Heart right ventricle (tissue), 16 donors: ENCODE measurements around the gene CASK. TPM values are rescaled to one million over a fixed set of nuclear protein-coding genes. Genes with fewer than 3 reads are reported as not detected.

Experiments
- ATAC-seq, 8 donors: fragments of 200-7000 bp; cut with Tn5 transposase; one replicate each; pipeline ENCODE4 v1.9.1; 2020; ENCODE audit warnings: mild to moderate bottlenecking in 8 of 8, moderate library complexity in 8 of 8, moderate number of reproducible peaks in 1 of 8
- DNase-seq, 2 donors: peaks; one replicate each; pipeline ENCODE4 v3.0.0-alpha.2; 2020
- H3K27ac ChIP-seq, 10 donors: fragments of 200-600 bp; sonication (generic) in 2 of 10; one replicate each; pipeline versions ENCODE4 v1.5.0 to v1.8.0; 2020 to 2022; ENCODE audit warnings: mild to moderate bottlenecking in 3 of 10
- H3K27me3 ChIP-seq, 7 donors: fragments of 200-600 bp; one replicate each; pipeline ENCODE4 v1.8.0; 2021 to 2022; ENCODE audit warnings: mild to moderate bottlenecking in 2 of 7
- H3K36me3 ChIP-seq, 9 donors: fragments of 200-600 bp; sonication (generic) in 1 of 9; one replicate each; pipeline versions ENCODE4 v1.5.0 to v1.8.0; 2020 to 2022; ENCODE audit warnings: mild to moderate bottlenecking in 2 of 9
- H3K4me1 ChIP-seq, 9 donors: fragments of 200-600 bp; sonication (generic) in 1 of 9; one replicate each; pipeline versions ENCODE4 v1.5.0 to v1.8.0; 2020 to 2022; ENCODE audit warnings: mild to moderate bottlenecking in 4 of 9
- H3K4me3 ChIP-seq, 10 donors: fragments of 200-600 bp; sonication (generic) in 2 of 10; one replicate each; pipeline versions ENCODE4 v1.5.0 to v1.8.0; 2020 to 2022; ENCODE audit warnings: mild to moderate bottlenecking in 7 of 10, moderate library complexity in 2 of 10
- H3K9me3 ChIP-seq, 11 donors: fragments of 200-600 bp in 10 of 11; sonication (generic) in 2 of 11; one replicate each; pipeline versions ENCODE4 v1.5.0 to v1.8.0; 2013 to 2022; ENCODE audit warnings: mild to moderate bottlenecking in 2 of 11, control low read depth in 1 of 11, moderate library complexity in 1 of 11
- WGBS, 2 donors: extraction: QIAGEN DNeasy Blood & Tissue Kit; methylation state at CpG; one replicate each; pipeline ENCODE4 v1.1.7; 2013; ENCODE audit warnings: inconsistent platforms in 1 of 2; 5-methylcytosine and 5-hydroxymethylcytosine counted together
- intact Hi-C, 10 donors: fragments of 100-400 bp; cut with DNase I; formaldehyde crosslinking; loops; one replicate each; pipeline versions ENCODE4 v1.11.1 to v1.14.2; 2022
- polyA plus RNA-seq, 2 donors: library from polyadenylated mRNA; stranded (reverse); fragments of 200-250 nt; gene quantifications; one replicate each; pipeline ENCODE4 v1.2.3, GENCODE V29; 2013
- total RNA-seq, 10 donors: library from RNA; stranded (reverse); fragmentation: NEBNext Ultra II Directional in 3 of 10; extraction: Animal tissue kit (Norgen Biotek cat#: 25700) in 3 of 10; gene quantifications; one replicate each; pipeline versions ENCODE4 v1.2.1 to v1.2.4, GENCODE V29; 2021 to 2023
- TF ChIP-seq, protein P1 (sequence below), 9 donors: fragments of 200-600 bp; sonication (generic) in 2 of 9; IDR thresholded peaks; one replicate each; pipeline versions ENCODE4 v1.5.0 to v1.8.0; 2021 to 2022; ENCODE audit warnings: antibody characterized with exemption in 9 of 9, mild to moderate bottlenecking in 5 of 9, moderate library complexity in 1 of 9
- donor health status: Arrhythmogenic right ventricular cardiomyopathy.
- donor health status: ischemic (EF 13 %, LVEDD 7.1; RV severe dilation, severe dysfunction).
- donor health status: healthy with polysubstance abuse.
- donor health status: DM: no; HTN: yes; CAD: no.
- donor health status: DM: no; HTN: no; CAD: no.
- donor health status: ischemic (EF 25% LVEDD 6.9; RV normal size, moderate dysfunction).
- donor health status: ischemic (EF 25% LVEDD 5.7; RV mildly dilated, moderate dysfunction).
- donor health status: healthy.
- donor health status: DM: yes; HTN: yes; CAD: no.
- donor health status: Ischemic cardiomyopathy.
- donor health status: ischemic (EF 35%, LVEDD 5.7; RV mildly dilated, moderate dysfunction).
- donor health status: nonischemic (EF 11% LVEDD 7.7; RV severe dilation, severe dysfunction).
- donor health status: DM: yes; HTN: yes; CAD: no.
- donor health status: PGD.
- donor health status: ischemic (EF 29% LVEDD 5.4; RV normal size, mild dysfunction).
- donor health status: nonischemic (EF 23%, LVEDD 6.1; RV moderate dilation, normal function).

CASK gene
- total and polyA plus RNA-seq, 12 donors, result 2.2 to 20.7 (median 12.7) TPM

DNA sequence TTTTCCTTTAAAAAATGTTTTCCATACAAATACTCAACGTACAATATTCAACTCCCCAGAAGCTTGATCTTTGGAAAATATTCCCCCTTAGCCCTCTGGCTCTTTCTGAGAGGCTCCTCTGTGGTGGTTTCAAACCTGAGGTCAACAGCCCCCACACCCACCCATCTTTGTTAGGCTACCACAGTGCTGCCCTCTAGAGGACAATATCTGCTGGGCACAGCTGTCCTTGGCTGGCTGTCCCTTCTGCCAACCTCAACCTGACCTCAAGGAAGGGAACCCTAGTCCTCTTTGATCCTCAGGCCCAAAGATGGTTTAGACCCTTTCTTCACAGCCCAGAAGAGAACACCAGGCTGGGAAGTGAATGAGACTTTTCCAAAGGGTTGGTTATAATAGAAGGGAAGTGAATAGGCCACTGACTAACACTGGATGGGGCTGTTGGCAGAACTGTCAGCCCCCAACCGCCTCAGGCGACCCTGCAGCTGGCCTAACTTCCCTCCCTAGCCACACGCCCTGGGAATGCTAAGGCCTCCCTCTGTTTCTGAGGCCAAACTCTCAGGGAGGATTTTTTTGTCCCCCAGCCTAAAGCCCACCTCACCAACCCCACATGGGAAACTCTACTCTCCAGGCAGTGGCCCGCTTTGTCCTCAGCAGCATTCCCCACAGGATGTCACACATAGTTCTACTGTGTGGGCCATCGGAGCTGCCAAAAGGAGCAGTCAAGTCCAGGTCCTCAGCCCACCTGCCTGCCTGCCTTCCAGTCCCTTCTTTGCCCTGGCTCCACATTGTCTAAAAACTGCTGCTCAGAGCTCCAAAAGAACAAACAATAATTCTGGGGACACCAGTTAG lies 441.9 kb downstream of the CASK start:
- TF ChIP-seq, protein P1, sequence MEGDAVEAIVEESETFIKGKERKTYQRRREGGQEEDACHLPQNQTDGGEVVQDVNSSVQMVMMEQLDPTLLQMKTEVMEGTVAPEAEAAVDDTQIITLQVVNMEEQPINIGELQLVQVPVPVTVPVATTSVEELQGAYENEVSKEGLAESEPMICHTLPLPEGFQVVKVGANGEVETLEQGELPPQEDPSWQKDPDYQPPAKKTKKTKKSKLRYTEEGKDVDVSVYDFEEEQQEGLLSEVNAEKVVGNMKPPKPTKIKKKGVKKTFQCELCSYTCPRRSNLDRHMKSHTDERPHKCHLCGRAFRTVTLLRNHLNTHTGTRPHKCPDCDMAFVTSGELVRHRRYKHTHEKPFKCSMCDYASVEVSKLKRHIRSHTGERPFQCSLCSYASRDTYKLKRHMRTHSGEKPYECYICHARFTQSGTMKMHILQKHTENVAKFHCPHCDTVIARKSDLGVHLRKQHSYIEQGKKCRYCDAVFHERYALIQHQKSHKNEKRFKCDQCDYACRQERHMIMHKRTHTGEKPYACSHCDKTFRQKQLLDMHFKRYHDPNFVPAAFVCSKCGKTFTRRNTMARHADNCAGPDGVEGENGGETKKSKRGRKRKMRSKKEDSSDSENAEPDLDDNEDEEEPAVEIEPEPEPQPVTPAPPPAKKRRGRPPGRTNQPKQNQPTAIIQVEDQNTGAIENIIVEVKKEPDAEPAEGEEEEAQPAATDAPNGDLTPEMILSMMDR (IDR thresholded peaks at IDR 0.05), result peak in 5 of 9 donors; percentile 14 to 47 (median 23)
- no peaks in the 10 kb centered on the region for H3K4me1 ChIP-seq
- no peak overlapping the region for H3K27ac ChIP-seq
- intact Hi-C loops, result no loop called here
- ATAC-seq, result no peak
- no peak for DNase-seq
- H3K9me3 ChIP-seq, result peaks cover 0 to 5% (median 0%) of the 10 kb centered on the region in 11 donors
- H3K4me3 ChIP-seq, result no peak overlapping the region
- H3K36me3 ChIP-seq, result no peaks in the 10 kb centered on the region
- peaks cover 0 to 22% (median 0%) of the 10 kb centered on the region in 7 donors for H3K27me3 ChIP-seq
- 85 to 86% methylated on average over 5 to 6 of the region's 6 CpGs for WGBS, 2 donors

DNA sequence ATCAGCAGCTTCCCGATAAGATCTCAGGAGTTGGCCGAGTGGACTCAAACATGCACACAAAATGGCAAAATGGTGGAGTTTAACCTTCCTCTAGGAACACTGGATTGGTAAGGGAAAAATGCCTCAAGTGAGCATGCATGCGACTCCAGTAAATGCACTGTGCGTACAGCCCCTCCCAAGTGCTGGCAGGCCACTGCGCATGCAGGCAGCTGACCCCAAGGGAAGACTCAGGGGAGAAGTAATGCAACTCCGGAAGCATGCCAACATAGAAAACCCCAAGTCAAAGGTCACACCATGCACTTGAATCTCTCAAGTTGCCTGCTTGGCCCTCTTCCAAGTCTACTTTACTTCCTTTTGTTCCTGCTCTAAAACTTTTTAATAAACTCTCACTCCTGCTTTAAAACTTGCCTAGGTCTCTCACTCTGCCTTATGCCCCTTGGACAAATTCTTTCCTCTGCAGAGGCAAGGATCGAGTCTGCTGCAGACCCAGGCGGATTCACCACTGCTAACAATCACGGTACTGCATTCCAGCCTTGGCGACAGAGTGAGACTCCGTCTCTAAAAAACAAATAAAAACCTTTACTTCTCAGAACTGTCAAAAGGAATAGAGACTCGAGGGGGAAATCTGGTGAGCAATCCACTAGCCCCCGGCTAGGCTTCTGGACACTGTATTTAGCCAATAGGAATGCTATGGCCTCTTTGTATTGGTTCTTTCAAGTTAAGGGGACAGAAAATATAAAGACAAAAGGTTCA lies 442.7 kb downstream of the CASK start:
- Histone ChIP-seq H3K36me3 (no peaks in the 10 kb centered on the region), H3K4me1 (no peaks in the 10 kb centered on the region), H3K9me3 (peaks cover 0 to 5% (median 0%) of the 10 kb centered on the region in 11 donors), H3K4me3 (no peak overlapping the region), H3K27me3 (peaks cover 0 to 30% (median 0%) of the 10 kb centered on the region in 7 donors), H3K27ac (no peak overlapping the region)
- DNase-seq (no peak), ATAC-seq (no peak)
- 95 to 96% methylated on average over 12 to 13 of the region's 13 CpGs for WGBS, 2 donors
- TF ChIP-seq, protein P1 (IDR thresholded peaks at IDR 0.05), result no peak
- intact Hi-C loops, result no loop called here

DNA sequence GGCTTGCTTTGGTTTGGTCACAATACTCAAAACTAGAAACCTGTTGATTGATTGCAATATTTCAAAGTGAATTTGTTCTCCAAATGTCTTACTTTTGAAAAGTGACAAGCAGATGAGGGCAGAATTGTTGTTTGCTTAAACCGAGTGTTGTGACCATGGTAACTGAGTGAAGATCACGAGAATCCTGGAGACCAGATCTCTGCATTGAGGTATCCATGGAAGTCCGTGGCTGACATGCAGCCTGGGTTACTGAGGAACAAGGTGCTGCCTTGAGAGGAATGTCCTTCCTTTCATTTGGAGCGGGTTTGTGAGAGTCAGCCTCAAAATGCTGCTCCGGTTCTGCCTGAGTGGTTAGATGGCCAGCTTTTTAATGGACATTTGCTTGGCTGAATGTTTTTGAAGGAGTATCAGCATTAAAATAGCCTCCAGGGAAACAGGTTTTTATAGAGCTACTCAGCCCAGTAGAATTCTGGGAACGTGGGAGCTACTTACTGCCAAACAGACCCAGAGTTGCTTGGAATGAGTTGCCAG lies 444.9 kb downstream of the CASK start:
- Histone ChIP-seq H3K4me3 (no peak overlapping the region), H3K27ac (no peak overlapping the region), H3K36me3 (no peaks in the 10 kb centered on the region), H3K9me3 (peaks cover 0 to 5% (median 0%) of the 10 kb centered on the region in 11 donors), H3K4me1 (no peaks in the 10 kb centered on the region), H3K27me3 (peaks cover 0 to 30% (median 0%) of the 10 kb centered on the region in 7 donors)
- TF ChIP-seq, protein P1 (IDR thresholded peaks at IDR 0.05), result no peak
- 62 to 76% methylated on average over 6 of the region's 6 CpGs for WGBS, 2 donors
- DNase-seq, result no peak
- no peak for ATAC-seq
- intact Hi-C loops, result no loop called here

DNA sequence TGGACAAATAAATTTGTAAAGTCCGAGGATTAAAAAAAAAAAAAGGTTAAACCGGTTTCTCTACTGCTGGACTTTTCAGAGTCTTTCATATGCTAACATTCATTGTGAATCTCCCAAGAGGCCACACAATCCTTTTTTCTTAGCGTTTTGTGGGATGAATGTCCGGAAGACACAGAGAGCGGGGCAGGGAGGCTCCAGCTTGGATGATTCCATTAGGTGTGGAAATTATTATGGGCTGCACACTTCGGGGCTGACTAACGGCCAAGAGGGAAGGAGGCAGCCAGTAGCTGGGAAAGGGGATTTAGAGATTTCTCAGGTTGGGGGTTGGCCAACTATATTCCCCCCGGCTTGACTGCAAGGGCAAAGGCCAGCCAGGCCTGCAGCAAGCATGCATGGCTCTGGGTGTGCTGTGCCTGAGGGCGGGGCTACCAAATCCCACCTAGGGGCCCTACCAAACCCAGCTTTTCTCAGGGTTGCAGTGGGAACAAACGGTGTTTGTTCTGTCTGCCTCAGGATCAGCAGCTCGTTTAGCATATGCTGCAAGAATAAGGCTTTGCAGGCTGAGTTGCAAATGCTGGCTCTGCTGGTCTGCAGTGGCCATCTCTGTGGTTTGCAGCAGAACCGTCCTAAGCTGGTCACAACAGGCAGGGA lies 447.6 kb downstream of the CASK start:
- WGBS, 2 donors, result 46 to 62% methylated on average over 12 of the region's 12 CpGs
- intact Hi-C loops, result no loop called here

More for the DNA sequence above, 447.6 kb downstream of the CASK start:
- H3K9me3 ChIP-seq, result peaks cover 0 to 3% (median 0%) of the 10 kb centered on the region in 11 donors
- ATAC-seq (no peak), DNase-seq (no peak)
- peaks cover 0 to 27% (median 0%) of the 10 kb centered on the region in 7 donors for H3K27me3 ChIP-seq
- no peak overlapping the region for H3K27ac ChIP-seq
- no peak overlapping the region for H3K4me3 ChIP-seq
- H3K36me3 ChIP-seq, result no peaks in the 10 kb centered on the region
- H3K4me1 ChIP-seq, result no peaks in the 10 kb centered on the region
- TF ChIP-seq, protein P1 (IDR thresholded peaks at IDR 0.05), result no peak
